ENCODE measurements around the gene DPP10. TPM values are rescaled to one million over a fixed set of nuclear protein-coding genes. Genes with fewer than 3 reads are reported as not detected.
"Not testable (repeated sequence)": the region's sequence is repeated elsewhere in the genome, so short reads cannot be mapped to it uniquely, and the experiment has no call there.

Gene DPP10
- total RNA-seq, 4 donors from 2014 or later = 0.13 to 2.8 (median 0.48) TPM; not detected in 1

DNA sequence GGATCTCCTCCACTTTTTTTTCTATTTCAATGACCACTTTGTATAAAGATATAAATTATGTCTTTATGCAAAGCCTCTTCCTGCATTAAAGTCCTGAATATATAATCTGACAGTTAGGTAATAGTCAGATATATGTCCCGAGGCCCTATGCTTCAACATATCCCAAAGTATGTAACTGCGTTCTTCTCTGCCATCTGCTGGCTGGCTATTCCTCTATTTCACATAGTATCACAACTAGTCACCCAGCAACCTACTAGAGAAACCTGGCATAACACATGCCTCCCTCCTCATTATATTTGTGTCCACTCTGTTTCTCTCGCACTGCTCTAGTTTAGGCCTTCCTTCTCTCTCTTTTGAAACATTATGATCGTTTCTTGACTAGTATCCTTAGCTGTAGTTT, 640.8 kb downstream of the DPP10 start:
- no peak for DNase-seq (ENCODE audit: low spot score)
- no peak for ATAC-seq (ENCODE audit: low FRiP score)
- TF ChIP-seq, protein P1, sequence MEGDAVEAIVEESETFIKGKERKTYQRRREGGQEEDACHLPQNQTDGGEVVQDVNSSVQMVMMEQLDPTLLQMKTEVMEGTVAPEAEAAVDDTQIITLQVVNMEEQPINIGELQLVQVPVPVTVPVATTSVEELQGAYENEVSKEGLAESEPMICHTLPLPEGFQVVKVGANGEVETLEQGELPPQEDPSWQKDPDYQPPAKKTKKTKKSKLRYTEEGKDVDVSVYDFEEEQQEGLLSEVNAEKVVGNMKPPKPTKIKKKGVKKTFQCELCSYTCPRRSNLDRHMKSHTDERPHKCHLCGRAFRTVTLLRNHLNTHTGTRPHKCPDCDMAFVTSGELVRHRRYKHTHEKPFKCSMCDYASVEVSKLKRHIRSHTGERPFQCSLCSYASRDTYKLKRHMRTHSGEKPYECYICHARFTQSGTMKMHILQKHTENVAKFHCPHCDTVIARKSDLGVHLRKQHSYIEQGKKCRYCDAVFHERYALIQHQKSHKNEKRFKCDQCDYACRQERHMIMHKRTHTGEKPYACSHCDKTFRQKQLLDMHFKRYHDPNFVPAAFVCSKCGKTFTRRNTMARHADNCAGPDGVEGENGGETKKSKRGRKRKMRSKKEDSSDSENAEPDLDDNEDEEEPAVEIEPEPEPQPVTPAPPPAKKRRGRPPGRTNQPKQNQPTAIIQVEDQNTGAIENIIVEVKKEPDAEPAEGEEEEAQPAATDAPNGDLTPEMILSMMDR (IDR thresholded peaks at IDR 0.05) = no peak

DNA sequence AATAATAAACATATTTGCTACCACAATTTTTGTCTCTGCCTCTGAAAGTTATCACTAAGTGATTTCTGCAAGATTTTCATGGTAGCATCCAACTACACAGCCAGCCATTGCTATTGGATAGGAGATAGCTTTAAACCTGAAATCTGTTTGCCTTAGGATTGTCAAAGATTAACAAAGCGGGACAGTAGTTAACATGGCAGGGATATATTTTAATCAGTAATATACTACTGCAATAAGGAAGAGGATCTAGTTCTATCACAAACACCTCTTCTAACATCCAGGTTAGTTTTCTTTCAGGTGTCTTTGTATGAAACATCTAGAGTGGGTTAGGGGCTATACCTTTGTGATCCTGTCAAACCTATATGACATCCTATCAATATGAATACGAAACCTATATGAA, 641.3 kb downstream of the DPP10 start:
- DNase-seq (ENCODE audit: low spot score) = no peak
- ATAC-seq (ENCODE audit: low FRiP score) = no peak
- TF ChIP-seq, protein P1 (IDR thresholded peaks at IDR 0.05) = no peak

DNA sequence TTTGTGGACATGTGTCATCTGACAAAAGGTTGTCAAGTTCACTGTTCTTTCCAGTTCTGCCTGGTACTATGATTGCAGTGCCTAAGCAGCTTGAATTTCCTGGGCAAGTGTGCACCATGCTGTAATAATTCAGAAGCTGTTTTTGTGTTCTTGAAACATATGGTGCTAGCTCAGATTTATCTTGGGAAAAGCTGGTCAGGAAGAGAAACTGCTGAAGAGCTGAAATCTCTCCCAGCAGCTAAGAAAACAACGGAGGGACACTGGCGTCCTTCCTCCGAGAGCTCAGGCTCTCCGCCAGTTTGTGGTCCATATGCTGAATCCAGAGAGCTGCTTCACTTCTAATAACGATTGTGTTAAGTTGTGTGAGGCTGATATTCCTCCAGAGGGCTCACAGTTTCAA, 642.0 kb downstream of the DPP10 start:
- no peak for DNase-seq (ENCODE audit: low spot score)
- TF ChIP-seq, protein P1 (IDR thresholded peaks at IDR 0.05) = no peak
- ATAC-seq (ENCODE audit: low FRiP score) = no peak

DNA sequence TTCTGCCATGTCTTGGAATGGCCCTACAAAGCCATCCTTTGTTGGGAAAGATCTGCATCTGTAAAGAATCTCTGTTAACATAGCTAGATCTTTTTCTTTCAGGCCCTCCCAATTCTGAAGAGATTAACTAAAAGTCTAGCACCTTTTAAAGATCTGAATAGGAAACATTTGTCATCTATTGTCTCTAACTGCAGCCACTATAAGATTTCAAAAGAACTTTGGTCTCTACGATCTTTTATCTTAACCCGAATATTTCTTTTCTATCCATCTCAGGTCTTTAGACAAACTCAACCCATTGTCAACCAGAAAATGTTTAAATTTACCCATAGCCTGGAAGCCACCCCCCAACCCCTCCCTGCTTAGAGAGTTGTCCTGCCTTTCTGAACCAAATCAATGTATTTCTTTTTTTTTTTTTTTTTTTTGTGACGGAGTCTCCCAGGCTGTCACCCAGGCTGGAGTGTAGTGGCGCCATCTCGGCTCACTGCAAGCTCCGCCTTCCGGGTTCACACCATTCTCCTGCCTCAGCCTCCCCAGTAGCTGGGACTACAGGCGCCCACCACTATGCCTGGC, 643.7 kb downstream of the DPP10 start:
- not testable (repeated sequence) for DNase-seq (ENCODE audit: low spot score); ATAC-seq (ENCODE audit: low FRiP score)

DNA sequence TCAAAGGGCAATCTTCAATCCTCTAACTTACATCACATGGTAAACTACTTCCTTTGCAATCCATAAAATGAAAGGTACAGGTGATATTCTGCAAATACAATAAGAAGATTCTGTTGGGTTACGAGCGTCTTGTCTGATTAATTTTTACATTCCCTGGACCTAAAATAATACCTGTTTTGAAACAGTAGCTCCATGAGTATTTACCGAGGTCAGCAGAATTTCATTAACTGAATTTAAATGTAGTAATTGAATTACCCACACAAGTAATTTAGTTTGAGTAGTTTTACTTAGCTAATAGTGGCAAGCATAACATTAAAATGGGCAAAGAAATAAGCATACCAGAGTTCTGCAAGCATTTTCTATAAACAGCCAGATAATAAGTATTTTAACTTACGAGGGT, 652.0 kb downstream of the DPP10 start:
- TF ChIP-seq, protein P1 (IDR thresholded peaks at IDR 0.05) = no peak
- no peak for DNase-seq (ENCODE audit: low spot score)
- no peak for ATAC-seq (ENCODE audit: low FRiP score)

DNA sequence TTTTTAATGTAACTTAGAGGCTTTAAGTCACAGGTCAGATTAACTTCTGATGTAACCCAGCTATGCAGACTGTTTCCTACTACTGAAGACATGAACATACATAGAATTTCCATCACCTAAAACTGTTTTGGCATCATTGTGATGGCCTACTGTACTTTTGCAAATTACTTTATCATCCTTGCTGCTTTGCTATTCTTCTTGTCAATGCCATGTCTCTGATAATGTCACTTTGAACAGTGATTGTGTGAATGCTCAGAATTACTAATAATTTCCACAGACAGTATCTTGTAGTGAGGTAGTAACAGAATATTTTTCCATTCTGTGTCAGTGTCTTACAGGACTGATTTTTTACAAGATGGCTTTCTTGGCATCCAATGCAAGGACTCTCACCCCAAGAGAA, 663.5 kb downstream of the DPP10 start:
- no peak for ATAC-seq (ENCODE audit: low FRiP score)
- TF ChIP-seq, protein P1 (IDR thresholded peaks at IDR 0.05) = no peak
- no peak for DNase-seq (ENCODE audit: low spot score)

DNA sequence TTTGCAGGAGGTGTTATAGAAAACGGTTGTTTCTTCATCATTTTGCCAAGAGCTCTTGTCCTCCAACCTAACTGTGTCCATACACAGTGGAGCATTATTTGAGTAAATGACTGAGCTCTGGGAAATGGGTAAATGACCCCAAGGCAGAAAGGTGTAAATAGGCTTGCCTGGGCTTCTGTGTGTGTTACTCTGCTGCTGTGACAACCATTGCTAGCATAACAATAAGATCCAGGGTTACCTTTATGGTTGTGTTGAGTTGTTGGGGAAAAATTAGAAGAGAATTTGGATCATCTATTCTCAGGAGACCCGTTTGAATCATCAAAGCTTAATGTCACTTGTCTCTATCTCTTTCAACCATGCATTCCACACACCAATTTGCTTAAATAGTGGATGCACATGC, 672.7 kb downstream of the DPP10 start:
- TF ChIP-seq, protein P1 (IDR thresholded peaks at IDR 0.05) = no peak
- no peak for ATAC-seq (ENCODE audit: low FRiP score)
- no peak for DNase-seq (ENCODE audit: low spot score)

DNA sequence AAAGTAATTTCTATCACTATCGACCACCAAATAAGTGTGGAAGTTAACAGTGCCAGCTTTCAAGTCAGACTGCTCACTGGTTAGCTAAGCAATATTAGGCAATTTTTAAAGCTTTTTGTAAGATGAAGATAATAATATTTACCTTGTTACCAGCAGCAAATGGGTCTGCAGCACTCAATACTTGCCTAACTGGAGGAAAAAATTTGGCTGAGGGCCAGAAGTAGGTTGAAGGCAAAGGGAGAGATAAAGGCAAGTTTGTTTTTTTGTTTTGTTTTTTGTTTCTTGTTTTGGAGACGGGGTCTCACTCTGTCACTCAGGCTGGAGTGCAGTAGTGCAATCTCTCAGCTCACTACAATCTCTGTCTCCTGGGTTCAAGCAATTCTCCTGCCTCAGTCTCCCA, 675.9 kb downstream of the DPP10 start:
- TF ChIP-seq, protein P1 (IDR thresholded peaks at IDR 0.05) = no peak
- ATAC-seq (ENCODE audit: low FRiP score) = no peak
- no peak for DNase-seq (ENCODE audit: low spot score)

All from omental fat pad (tissue), 4 donors.